GM18526 (cell line): ENCODE measurements around the gene MFAP5.

Experiments used
- POLR2A ChIP-seq: IDR thresholded peaks from 3 replicates; pipeline ENCODE4 v1.6.1; 2011; ENCODE audit not compliant: insufficient read length; ENCODE audit errors: extremely low read depth

MFAP5 gene

GRCh38 chr12:8606890-8607289, 55.7 kb downstream of the MFAP5 start:
- TF ChIP-seq POLR2A, result no peak

- TF ChIP-seq POLR2A, result no peak
Measured at GRCh38 chr12:8605057-8605456, 57.6 kb downstream of the MFAP5 start.

GRCh38 chr12:8603856-8604255, 58.8 kb downstream of the MFAP5 start:
- TF ChIP-seq POLR2A, result no peak

- no peak for TF ChIP-seq POLR2A
Measured at GRCh38 chr12:8603286-8603685, 59.3 kb downstream of the MFAP5 start.

- TF ChIP-seq POLR2A, result no peak
Measured at GRCh38 chr12:8596561-8596960, 66.1 kb downstream of the MFAP5 start.
